DMS153 treated with DMSO at 0.1 percent for 48 hours (cell line): Measurements from ENCODE around the gene SEPTIN14.
"Not testable (repeated sequence)": the region's sequence is repeated elsewhere in the genome, so short reads cannot be mapped to it uniquely, and the experiment has no call there.

Source experiments
- DNase-seq: peaks from one replicate; lab custom pipeline; 2025; ENCODE audit not compliant: unreplicated experiment; lab: John Stamatoyannopoulos, UW

The SEPTIN14 gene

DNA sequence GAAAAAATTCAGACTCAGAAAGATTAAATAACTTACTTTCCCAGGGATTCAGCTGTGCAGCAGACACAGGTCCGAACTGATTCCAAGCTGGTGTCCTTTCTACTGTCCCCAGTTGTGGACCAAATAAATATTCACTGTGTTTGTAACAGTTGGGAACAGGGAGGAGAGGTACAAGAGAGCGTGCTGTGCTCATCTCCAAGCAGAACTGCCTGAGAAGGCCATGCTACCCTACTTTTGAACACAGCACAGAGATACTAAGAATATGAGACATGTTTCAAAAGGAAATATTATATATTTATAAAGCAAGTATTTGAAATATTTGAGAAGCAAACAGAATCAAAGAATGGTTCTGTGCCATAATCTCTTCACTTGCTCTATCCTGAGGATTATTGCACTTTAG, at the start of gene SEPTIN14:
Gene SEPTIN14 (minus strand): TSS at position 101 of the 400 bp plus-strand sequence. CDS start 756 bp downstream, outside the sequence.
- DNase-seq, result not testable (repeated sequence)

DNA sequence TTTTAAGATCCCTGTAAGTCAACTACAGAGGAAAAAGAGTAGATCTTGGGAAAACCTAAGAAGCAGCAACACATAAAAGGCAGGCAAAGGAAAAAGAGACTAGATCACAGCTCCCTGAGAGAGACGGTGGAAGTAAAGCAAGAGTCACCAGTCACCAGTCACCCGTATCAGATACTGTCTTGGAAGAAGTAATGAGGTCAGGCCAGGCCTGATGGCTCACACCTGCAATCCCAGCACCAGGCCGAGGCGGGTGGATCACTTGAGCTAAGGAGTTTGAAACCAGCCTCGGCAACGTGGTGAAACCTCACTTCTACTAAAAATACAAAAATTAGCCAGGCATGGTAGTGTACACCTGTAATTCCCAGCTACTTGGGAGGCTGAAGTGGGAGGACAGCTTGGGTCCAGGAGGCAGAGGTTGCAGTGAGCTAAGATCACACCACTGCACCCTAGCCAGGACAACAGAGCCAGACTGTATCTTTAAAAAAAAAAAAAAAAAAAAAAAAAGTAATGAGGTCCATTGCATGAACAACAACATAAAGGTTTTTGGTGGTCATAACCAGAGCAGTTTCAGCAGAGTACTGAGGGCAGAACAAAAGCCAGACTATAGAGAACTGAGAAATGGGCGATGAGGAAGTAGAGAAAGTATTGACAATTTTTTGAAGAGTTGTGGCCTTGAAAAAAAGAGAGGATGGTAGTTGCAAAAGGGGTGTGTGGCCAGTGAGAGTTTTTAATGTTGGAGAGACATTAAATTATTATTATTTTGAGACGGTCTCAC, 41.6 kb upstream of the SEPTIN14 start:
- no peak for DNase-seq

- not testable (repeated sequence) for DNase-seq
These were observed 38.5 kb upstream of the SEPTIN14 start for GRCh38 chr7:55901059-55901458.

- no peak for DNase-seq
These were observed 35.7 kb upstream of the SEPTIN14 start for GRCh38 chr7:55898287-55898686.

GRCh38 chr7:55895021-55895420, 32.5 kb upstream of the SEPTIN14 start:
- DNase-seq, result no peak

DNA sequence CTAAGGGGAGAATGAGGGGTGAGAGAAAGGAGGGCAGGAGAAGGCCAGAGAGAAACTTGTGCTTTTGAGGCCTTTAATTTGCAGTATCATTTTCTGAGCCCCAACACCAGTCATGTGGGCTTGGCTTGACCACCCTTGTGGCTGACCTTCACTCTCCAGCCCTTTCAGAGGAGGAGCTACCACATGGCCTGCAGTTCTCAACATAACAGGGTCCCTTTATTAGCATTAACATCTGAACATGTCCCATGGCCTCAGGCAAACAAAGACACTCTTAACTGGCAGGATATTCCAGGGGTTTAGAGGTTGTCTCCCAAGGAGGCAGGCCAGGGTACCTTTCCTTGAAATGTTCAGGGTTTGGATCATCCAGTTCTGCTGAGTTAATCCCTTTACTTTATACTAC, 31.4 kb upstream of the SEPTIN14 start:
- DNase-seq, result no peak

- DNase-seq, result not testable (repeated sequence)
These were observed 25.8 kb upstream of the SEPTIN14 start for GRCh38 chr7:55888378-55888777.

- DNase-seq, result peak; percentile 19
These were observed 25.3 kb upstream of the SEPTIN14 start for GRCh38 chr7:55887821-55888247.

DNA sequence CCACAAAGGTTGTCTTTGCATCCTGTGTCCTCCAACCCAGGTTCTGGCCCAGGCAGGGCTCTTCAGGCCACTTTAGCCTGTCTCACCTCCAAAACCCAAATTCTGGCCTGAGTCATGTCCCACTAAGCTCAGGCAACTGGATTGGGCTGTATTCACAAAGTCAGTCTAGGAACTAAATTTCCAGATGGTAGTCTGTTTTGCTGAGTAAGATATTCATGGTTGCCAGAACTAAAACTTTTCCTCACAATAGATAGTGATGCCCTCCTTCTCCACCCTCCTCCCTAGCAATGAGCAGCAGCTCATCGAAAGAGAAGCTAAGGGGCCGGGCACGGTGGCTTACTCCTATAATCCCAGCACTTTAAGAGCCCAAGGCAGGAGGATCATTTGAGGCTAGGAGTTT, 21.8 kb upstream of the SEPTIN14 start:
- no peak for DNase-seq

- no peak for DNase-seq
These were observed 16.1 kb upstream of the SEPTIN14 start for GRCh38 chr7:55878691-55879090.

DNA sequence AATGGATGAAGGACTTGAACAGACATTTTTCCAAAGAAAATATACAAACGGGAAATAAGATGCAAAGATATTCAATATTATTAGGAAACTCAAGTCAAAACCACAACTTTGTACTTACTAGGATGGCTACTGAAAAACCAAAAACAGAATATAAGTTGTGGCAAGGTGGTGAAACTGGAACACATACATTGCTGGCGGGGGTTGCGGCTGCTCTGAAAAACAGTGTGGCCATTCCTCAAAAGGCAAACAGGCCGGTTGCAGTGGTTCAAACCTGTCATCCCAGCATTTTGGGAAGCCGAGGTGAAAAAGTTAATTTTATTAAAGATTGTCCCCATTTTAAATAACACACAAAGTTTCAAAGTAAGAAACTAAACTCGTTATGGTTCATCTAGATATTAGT, 14.8 kb upstream of the SEPTIN14 start:
- no peak for DNase-seq

- DNase-seq, result no peak
These were observed 11.2 kb upstream of the SEPTIN14 start for GRCh38 chr7:55873765-55874164.

DNA sequence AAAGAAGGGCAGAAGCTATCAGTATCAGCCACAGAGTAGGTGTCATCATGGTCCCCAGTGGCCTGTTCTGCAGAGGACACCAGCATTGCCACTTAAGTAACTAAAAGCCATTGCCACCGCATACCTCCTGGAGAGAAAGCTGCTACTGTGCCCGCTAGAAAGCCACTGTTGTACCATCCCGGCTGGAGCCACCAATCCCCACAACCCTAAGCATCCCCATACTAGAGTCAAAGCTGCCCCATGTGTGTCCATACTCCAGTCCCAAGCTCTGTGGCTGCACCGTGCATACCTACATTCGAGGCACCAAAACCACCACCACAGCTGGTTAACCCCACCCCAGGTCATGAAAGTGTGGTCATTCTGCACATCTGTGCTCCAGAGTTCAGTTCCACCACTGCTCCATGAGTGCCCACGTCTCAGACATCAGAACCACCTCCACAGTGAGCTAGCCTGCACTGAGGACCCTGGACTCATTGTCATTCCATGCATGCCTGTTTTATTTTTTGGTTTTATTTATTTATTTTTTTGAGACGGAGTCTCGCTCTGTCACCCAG, 9.5 kb upstream of the SEPTIN14 start:
- DNase-seq, result no peak

- not testable (repeated sequence) for DNase-seq
These were observed 6.4 kb upstream of the SEPTIN14 start for GRCh38 chr7:55868989-55869388.

DNA sequence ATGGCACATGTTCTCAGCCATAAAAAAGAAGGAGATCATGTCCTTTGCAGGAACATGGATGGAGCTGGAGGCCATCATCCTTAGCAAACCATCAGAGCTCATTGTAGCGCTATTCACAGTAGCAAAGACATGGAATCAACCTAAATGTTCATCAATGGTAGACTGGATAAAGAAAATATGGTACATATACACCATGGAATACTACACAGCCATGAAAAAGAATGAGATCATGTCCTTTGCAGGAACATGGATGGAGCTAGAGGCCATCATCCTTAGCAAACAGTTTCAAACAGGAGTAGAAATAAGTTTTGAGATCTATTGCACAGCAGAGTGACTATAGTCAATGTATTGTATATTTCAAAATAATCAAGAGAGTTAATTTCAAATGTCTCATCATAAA, 17.4 kb downstream of the SEPTIN14 start:
- DNase-seq, result not testable (repeated sequence)

DNA sequence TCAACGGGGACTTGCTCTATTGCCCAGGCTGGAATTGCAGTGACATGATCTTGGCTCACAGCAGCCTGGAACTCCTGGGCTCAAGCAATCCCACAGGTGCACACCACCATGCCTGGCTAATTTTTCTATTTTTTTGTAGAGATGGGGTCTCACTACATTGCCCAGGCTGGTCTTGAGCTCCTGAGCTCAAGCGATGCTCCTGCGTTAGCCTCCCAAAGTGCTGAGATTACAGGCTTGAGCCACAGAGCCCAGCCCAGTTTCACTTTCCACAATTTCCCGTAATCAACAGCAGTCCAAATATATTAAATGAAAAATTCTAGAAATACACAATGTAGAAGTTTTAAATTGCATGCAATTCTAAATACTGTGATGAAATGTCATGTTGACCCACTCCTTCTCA, 24.0 kb downstream of the SEPTIN14 start:
- no peak for DNase-seq

DNA sequence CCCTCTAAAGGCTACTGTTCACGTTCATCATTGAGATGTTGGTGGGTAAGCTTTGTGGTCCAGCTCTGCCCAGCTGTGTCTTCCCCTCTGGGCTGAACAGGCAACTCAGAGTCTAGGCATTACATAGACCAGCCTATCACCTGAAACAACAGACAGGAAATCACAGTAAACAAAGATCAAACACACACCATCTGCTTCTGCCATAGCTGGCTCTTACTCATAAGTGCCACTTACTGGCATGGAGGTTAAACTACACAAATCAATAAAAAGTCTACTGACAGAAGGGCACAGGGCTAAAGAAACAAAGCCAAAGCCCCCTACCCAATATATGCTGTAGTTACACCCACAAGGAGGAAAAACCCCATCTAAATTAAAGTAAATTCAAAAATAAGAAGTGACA, 35.0 kb downstream of the SEPTIN14 start:
- no peak for DNase-seq

- no peak for DNase-seq
These were observed 43.9 kb downstream of the SEPTIN14 start for GRCh38 chr7:55818686-55819085.

GRCh38 chr7:55797260-55797659, 65.3 kb downstream of the SEPTIN14 start:
- DNase-seq, result not testable (repeated sequence)

DNA sequence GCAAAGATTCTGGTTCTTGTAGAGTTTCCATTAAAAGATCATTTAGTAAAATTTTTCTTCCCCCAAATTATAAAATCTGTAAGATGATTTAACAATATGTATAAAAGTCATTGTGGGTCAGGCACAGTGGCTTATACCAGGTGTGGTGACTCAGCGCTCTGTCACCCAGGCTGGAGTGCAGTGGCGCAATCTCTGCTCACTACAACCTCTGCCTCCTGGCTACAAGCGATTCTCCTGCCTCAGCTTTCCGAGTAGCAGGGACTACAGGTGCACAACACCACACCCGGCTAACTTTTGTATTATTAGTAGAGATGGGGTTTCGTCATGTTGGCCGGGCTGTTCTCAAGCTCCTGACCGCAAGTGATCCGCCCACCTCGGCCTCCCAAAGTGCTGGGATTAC, 68.0 kb downstream of the SEPTIN14 start:
- no peak for DNase-seq

DNA sequence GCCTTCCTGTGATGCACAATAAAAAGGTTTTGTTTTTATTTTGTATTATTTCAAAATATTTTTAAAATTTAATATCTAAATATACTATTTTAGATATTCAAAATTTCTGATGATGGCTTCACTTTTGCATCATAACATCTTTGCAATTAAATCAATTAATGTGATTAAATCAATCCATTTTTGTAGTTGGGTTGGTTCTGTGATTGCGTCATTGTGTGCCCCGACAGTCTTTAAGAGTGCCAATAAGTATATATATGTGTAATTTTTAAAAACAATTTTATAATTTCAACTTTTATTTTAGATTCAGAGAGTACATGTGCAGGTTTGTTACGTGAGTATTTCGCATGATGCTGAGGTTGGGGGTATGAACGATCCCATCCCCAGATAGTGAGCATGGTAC, 70.5 kb downstream of the SEPTIN14 start:
- DNase-seq, result no peak

- DNase-seq, result no peak
These were observed 74.8 kb downstream of the SEPTIN14 start for GRCh38 chr7:55787796-55788195.

DNA sequence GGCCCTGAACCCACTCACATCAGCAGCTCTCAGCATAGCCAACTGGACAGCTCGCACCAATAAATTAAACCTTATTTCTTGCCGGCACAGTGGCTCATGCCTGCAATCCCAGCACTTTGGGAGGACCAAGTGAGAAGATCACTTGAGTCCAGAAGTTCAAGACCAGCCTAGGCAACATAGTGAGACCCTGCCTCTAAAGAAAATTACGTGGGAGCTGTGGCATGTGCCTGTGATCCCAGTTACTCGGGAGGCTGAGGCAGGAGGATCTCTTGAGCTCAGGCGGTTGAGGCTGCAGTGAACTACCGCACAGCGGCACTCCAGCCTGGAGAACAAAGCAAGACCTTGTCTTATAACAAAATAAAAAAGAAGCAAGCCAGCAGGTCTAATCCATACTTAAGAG, 75.7 kb downstream of the SEPTIN14 start:
- no peak for DNase-seq
